GM12872 (cell line): ENCODE results near the gene AATK.

Experiments
- TF ChIP-seq, protein P1 (sequence below): IDR thresholded peaks from 3 replicates; pipeline ENCODE4 v1.5.1; 2011; ENCODE audit warnings: low read depth, mild to moderate bottlenecking, low read length, moderate library complexity; ENCODE audit not compliant: insufficient read depth

The AATK gene

GRCh38 chr17:81153340-81153803 is 12.6 kb downstream of the AATK start:
- TF ChIP-seq, protein P1, sequence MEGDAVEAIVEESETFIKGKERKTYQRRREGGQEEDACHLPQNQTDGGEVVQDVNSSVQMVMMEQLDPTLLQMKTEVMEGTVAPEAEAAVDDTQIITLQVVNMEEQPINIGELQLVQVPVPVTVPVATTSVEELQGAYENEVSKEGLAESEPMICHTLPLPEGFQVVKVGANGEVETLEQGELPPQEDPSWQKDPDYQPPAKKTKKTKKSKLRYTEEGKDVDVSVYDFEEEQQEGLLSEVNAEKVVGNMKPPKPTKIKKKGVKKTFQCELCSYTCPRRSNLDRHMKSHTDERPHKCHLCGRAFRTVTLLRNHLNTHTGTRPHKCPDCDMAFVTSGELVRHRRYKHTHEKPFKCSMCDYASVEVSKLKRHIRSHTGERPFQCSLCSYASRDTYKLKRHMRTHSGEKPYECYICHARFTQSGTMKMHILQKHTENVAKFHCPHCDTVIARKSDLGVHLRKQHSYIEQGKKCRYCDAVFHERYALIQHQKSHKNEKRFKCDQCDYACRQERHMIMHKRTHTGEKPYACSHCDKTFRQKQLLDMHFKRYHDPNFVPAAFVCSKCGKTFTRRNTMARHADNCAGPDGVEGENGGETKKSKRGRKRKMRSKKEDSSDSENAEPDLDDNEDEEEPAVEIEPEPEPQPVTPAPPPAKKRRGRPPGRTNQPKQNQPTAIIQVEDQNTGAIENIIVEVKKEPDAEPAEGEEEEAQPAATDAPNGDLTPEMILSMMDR, result no peak

DNA sequence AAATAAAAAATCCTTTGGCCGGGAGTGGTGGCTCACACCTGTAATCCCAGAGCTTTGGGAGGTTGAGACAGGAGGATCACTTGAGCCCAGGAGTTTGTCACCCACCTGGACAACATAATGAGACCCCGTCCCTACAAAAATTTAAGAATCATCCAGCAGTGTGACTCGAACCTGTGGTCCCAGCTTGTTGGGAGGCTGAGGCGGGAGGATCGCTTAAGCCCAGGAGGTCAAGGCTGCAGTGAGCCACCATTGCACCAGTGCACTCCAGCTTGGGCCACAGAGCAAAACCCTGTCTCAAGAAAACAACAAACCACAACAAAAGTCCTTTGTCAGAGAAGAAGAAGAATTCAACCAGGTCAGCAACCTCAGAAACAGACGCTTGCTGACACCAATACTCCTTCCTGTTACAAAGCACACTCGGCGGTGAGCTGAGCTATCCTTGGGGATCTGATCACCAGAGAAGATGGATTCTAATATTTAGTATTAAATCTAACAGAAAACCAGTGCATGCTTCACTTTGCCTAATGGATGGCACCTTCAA is 13.7 kb downstream of the AATK start:
- TF ChIP-seq, protein P1, result no peak

DNA sequence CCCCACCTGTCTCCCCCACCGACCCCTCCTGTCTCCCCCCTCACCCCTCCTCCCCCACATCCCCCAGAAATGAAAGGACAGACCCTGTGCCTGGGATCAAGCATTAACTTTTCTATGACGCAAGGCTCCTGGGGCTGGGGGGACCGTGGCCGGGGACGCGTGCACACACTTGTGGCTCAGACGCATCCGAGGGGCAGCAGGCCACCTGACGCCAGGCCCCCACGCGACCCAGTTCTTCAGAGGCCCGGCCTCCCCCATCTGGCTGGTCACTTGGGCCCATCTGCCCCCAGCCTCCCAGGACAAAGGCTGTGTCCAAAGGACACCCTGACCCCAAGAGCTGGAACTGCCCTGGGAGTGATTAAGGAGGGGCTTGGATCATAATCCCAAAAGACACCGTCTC is 14.7 kb downstream of the AATK start:
- TF ChIP-seq, protein P1, result no peak

- TF ChIP-seq, protein P1, result no peak
These were observed 15.5 kb downstream of the AATK start for GRCh38 chr17:81150377-81151077.

DNA sequence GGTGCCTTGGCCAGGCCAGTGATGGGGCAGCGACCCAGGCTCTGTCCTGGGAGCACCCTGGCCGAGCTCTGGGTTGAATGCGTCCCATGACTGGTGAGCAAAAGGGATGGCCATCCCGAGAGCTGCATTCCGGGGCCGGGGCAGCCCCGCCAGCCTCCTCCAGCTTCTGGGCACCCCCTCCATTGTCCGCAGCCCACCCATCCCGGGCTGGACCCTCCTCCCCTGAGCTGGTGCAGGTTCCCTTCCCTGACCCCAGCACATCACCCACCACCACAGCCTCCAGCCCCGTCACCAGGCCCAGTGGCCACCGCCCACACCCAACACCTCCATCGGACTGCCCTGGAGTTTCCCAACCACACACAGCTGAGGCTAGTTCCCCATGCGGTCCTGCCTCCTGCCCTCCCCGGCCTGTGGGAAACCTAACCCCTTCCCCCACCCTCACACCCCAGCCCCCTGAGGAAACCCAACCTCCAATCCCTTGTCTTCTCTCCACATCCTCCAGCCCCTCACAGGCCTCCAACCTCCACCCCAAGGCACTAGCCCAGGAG is 17.0 kb downstream of the AATK start:
- TF ChIP-seq, protein P1, result no peak

GRCh38 chr17:81148571-81148970 is 17.4 kb downstream of the AATK start:
- TF ChIP-seq, protein P1, result no peak

DNA sequence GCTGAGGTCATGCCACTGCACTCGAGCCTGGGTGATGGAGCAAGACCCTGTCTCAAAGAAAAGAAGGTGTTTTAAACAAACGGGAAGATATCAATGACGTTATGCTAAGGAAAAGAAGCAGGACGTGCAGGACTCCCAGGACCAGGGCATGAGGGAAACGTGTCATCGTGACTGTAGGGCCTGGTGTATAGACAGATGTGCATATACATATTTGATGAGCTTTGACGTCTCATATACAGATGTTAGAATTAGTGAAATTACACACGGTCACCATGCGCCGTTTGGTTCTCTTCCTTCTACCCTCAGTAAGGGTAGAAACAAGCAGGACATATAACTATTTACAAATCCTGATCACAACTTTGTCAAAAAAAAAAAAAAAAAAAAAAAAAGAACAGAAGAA is 18.3 kb downstream of the AATK start:
- TF ChIP-seq, protein P1, result no peak
